Measurements from ENCODE around the gene ADISSP. TPM values are rescaled to one million over a fixed set of nuclear protein-coding genes. Genes with fewer than 3 reads are reported as not detected.

Gene ADISSP
- polyA plus RNA-seq, 12 donors: 10.7 to 23.2 (median 18.9) TPM; not detected in 1

DNA sequence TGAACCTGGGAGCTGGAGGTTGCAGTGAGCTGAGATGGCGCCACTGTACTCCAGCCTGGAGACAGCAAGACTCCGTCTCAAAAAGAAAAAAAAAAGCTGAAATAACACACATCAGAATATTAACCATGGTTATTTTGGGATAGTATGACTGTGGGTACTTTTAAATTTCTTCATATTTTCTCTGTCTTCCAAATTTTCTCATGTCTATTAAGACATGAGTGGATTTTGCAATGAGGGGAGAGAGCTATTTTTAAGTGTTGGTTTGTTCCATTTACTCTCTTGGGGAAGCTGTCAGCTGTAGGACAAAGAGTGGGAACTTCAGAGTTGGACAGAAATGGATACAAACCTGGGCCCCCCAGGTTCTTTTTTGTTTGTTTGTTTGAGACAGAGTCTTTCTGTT is 10.3 kb downstream of the ADISSP start:
- DNase-seq: no peak

DNA sequence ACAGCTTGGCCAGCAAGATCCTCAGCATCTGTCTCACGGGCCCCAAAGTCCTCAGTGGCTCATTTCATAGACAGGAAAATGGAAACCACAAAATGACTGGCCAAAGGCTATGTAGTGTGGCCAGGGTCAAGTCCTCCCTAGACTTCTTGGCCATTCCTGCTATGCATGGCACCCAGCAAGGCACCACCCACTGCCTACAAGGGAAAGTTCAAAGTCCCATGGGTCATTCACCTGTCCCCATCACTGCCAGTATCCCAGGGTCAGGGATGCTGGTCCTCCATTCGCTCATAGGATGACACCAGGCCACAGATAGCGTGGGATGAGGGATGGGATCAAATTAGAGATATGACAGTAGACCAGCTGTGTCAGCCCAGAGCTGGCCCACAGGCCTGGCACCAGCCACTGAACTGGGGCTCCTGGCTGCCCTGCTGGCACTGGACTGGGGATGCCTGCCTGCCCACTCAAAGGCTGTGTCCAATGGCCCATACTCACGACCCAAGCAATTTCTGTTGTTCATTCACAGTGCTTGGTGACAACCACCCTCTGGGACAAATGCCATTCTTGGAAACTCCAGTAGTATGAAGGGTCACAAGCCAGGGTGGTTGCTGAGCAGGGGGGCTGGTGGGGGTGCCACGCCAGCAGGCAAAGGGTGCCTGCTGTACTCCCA is 11.6 kb downstream of the ADISSP start:
- no peak for DNase-seq

DNA sequence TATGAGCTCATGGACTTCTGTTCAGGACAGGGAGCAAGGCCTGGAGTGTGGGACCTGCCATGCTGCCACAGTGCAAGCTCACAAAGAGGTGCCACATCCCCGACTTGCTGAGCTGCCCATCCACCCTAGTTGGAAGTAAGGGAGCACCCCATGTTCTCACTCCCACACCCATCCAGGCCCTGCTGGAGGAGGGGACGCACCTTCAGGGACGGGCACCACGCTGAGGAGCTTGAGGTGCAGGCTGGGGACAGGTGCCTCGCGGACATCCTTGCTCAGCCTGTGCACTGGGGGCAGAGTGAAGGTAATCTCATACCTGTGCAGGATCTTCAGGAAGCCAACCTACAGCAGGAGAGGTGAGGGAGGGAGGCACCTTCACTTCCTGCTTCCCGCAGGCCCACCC is 12.3 kb downstream of the ADISSP start:
- DNase-seq: no peak

DNA sequence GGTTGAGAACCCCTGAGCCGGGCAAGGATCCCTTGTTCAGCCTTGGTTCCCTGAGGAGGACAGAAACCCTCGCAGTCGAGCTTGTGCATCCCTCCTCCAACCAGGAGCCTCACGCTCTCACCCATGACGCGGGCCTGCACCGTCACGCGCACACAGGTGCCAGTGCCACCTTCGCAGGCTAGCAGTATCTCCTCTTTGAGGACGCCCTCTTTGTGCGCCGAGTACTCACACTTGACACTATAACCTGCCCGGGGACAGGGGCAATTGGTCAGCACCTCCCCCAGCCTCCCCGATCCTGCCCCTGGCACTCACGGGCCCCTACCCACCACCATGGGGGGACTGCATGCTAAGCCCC is 13.3 kb downstream of the ADISSP start:
- no peak for DNase-seq

DNA sequence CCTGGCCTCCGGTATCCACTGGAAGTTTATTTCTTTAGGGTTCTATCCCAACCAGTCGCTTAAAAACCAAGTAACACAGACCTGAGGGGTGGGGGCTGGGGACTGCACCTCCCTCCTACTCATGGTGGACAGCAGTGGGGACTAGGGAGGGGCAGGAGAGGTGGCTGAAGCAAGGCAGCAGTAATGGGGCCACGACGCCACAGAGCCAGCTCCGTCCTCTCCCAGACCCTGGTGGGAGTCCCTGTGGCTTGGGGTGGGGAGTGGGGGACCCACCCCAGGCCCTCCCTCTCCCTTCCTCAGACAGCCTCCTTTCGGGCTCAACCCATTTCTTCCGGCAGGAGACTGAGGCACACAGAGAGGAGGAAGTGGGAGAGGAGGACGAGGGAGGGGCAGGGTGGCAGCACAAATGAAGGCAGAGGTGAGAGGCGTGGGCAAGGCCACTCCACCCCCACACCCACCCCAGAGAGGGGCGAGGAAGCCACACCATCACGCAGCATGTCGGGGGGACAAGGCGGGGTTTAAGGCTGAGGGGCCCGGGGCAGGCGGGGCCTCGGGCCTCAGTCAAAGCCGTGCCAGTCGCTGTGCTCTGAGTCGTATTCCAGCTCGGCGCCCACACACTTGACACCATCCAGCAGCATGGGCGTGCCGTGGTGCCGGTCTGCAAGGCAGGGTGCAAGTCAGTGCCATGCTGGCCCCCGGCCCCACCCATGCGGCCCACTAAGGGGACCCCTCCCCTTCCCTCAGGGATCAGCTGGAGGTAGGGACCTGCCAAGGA is 13.9 kb downstream of the ADISSP start:
- no peak for DNase-seq

DNA sequence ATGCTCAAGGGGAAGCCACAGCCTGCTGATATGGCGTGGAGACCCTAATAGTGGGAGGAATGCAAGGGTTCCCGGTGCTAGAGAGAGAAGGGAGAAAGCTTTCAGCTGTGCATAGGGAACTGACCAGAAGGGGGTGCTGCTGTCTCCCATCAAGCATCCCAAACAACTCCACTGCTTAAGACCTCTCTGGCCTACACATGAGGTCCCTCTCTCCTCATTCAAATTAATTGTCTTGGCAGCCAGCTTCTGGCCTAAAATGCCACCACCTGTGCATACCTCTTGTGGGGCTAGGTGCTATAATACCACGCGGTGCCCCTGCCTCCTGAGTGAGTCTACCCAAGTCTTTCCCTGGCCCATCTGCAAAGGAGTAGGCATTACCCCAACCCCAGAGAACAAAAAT is 14.5 kb downstream of the ADISSP start:
- DNase-seq: peak; percentile 78

DNA sequence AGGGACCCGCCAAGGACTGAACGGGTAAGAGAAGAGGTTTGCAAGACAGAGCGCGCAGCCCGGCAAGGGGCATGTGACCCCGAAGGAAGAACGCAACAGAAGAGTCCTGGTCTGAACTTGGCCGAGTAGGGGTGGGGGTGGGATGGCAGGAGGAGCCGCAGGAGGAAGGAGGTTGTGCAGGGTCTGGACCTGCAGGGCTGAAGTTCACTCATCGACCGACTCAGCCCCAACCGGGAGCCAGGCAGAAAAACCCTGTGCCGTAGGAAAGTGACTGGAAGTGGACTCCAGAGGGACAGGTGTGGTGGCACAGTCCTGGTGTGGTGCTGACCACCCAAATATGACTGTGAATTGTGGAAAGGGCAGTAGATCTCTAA is 15.2 kb downstream of the ADISSP start:
- DNase-seq: no peak

DNA sequence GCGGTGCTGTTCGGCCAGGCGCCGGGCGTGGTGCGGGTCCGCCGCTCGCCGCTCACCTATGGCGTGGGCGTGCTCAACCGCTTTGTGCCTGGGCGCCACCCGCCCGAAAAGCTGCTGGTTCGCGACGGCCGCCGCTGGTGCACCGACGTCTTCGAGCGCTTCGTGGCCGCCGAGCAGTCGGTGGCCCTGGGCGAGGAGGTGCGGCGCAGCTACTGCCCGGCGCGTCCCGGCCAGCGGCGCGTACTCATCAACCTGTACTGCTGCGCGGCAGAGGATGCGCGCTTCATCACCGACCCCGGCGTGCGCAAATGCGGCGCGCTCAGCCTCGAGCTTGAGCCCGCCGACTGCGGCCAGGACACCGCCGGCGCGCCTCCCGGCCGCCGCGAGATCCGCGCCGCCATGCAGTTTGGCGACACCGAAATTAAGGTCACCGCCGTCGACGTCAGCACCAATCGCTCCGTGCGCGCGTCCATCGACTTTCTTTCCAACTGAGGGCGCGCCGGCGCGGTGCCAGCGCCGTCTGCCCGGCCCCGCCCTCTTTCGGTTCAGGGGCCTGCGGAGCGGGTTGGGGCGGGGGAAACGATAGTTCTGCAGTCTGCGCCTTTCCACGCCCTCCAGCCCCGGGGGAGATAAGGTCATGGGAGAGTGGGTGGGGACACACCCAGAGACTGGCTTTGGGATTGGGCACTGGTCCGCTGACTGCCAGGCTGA is 15.7 kb downstream of the ADISSP start:
- no peak for DNase-seq

DNA sequence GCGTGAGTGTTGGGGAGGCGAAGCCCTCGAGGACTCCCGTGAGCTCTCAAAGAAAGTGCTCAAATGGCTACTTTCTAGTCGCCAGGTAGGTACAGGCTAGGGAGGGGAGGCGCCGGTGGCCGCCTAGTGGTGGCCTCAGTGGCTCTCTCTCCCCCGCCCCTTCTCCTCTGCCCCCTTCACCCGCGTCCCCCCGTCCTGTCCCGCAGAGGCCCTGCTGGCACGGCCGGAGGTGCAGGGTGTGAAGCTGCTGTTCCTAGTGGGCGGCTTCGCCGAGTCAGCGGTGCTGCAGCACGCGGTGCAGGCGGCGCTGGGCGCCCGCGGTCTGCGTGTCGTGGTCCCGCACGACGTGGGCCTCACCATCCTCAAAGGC is 16.3 kb downstream of the ADISSP start:
- no peak for DNase-seq

DNA sequence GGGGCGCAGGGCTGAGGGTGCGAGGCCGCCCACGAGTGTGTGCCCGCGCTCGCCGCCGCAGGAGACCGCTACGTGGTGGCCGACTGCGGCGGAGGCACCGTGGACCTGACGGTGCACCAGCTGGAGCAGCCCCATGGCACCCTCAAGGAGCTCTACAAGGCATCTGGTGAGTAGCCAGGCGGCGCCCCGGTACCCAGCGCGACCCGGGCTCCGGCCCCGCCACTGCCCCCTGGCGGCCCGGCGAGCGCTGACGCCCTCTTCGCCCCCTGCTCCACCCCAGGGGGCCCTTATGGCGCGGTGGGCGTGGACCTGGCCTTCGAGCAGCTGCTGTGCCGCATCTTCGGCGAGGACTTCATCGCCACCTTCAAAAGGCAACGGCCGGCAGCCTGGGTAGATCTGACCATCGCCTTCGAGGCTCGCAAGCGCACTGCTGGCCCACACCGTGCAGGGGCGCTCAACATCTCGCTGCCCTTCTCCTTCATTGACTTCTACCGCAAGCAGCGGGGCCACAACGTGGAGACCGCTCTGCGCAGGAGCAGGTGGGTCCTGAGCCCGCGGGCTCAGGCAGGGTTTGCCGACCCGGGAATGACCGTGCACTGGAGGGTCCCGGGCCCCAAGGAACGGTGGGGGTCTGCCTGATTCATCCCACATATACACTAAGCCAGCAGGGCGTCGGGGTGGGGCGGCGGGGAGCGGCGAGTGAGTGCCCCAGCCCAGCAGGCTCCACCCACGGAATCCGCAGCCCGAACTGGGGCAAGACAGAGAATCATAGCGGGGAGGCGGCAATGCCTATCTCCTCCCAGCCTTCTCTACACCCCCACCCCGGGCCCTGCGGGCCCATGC is 17.6 kb downstream of the ADISSP start:
- DNase-seq: no peak

DNA sequence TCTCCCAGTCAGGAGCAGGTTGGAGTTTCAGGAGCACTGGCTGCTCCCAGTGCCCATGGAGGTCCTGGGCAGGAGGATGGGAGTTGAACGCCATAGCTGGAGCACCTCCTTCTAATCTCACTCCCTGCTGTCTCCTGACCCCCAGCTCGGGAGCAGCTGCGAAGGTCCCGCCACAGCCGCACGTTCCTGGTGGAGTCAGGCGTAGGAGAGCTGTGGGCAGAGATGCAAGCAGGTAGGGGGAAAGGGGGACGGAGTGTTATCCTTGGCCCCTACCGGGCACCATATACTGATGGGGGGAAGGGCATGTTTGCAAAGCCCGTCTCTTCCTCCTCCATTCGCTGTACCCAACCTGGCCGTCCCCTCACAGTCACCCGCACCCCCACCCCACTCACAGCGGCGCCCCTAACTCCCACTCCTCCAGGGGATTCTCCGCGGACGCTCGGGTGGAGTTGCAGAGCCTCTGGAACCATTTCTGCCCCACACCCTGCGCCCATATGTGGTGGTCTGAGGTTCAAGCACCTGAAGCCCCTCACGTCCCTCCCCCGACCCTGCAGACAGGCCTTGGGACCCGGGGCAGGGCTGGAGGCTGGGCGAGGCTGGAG is 18.4 kb downstream of the ADISSP start:
- DNase-seq: no peak

DNA sequence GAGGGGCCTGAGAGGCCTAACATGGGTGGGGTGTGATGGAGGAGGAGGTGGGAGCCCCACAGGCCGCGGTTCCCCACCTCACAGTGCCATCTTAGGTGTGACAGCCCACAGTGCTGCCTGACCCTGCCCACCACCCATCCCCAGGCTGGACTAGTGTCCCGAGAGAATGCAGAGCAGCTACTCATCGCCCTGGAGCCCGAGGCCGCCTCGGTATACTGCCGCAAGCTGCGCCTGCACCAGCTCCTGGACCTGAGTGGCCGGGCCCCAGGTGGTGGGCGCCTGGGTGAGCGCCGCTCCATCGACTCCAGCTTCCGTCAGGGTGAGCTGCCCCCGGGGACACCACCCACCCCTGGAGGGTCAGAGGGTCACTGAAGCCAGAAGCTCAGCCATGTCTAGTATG is 19.5 kb downstream of the ADISSP start:
- DNase-seq: no peak

DNA sequence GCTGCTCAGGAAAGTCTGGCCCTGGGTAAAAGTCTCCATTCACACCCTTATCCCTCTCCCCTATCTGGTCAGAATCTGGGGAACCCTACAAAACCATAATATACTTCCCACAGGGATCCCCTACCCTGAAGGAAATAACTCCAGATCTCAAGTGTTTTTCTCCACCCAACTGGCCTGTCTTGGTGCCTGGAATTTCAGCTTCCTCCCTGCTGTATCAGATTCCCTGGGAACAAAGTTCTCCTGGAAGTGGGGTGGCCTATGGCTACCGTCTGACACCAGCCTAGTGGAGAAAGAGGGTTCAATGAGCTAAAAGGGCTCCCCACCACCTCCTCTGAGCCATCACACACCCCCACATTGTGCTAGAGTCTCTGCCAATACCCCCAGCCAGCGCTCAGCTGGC is 20.1 kb downstream of the ADISSP start:
- DNase-seq: no peak

DNA sequence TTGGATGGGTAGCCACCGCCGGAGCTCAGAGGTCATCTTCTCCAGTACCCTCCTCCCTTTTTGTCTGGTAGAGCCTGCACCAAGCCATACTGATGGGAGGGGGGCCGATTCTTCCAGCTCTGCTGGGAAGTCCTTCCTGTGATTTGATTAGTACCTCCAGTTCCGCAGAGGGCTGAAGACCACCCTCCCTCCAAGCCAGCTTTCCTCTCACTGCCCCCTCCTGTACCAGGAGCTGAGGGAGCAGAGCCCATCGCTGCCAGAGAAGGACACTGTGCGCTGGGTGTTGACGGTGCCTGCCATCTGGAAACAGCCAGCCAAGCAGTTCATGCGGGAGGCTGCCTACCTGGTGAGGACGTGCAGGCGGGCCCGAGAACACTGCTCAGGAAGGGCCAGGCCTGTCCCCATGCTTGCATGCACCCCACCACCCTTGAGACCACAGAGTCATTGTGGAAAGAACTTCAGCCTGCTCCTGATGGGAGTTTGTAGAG is 21.8 kb downstream of the ADISSP start:
- no peak for DNase-seq

DNA sequence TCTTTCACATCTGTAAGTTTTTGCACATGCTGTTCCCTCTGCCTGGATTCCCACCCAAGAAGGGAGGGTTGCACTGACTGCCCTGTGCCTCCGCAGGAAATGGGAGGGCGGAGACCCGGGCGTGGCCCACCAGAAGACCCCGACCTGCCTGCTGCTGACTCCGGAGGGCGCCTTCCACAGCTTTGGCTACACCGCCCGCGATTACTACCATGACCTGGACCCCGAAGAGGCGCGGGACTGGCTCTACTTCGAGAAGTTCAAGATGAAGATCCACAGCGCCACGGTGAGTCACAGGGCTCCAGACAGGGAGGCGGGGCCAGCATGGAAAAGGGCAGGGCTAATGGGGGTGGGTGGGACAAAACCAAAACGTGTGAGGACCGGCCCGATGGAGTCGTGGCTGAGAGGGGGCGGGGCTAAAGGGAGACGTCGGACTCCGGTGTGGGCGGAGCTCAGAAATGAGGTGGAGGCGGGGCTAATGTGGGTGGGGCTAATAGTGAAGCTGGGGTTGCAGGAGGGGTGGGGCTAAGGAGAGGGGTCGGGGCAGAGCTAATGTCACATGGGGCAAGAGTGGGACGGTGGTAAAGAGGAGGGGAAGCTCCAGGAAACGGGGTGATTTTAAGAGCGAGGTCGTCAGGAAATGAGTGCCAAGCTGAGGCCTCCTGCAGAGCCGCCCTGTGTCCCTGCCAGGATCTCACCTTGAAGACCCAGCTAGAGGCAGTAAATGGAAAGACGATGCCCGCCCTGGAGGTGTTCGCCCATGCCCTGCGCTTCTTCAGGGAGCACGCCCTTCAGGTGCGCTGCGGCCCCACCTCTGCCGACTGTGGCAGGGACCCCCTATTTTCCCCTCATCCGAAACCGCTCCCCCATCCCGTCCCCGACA is 22.5 kb downstream of the ADISSP start:
- DNase-seq: no peak

DNA sequence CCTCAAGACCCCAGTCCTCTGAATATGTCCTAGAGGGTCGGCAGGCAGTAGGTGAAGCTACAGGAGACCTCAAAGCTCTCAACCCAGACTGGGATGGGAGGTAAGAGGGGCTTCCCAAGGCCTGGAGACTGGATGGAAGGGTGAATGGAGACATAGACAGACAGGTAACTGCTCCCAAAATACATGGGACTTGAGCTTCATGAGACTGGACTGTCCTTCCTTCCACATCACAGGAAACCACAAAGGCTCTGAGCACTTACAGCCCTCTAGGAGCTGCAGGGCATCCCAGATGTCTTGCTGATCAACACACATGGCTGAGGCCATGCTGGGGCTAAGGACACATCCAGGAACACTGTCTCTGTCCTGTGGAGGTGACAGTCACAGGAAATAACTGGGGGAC is 23.5 kb downstream of the ADISSP start:
- no peak for DNase-seq

DNA sequence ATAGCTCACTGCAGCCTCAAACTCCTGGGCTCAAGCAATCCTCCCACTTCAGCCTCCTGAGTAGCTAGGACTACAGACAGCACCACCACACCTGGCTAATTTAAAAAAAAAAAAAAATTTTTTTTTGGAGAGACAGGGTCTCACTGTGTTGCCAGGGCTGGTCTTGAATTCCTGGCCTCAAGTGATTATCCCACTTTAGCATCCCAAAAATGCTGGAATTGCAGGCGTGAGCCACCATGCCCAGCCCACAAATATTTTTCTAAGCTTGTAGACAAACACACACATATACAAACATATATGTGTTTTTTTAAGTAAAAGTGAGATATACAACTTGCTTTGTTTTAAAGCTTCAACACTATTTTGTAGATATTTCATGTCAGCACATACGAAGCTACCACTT is 24.3 kb downstream of the ADISSP start:
- no peak for DNase-seq

DNA sequence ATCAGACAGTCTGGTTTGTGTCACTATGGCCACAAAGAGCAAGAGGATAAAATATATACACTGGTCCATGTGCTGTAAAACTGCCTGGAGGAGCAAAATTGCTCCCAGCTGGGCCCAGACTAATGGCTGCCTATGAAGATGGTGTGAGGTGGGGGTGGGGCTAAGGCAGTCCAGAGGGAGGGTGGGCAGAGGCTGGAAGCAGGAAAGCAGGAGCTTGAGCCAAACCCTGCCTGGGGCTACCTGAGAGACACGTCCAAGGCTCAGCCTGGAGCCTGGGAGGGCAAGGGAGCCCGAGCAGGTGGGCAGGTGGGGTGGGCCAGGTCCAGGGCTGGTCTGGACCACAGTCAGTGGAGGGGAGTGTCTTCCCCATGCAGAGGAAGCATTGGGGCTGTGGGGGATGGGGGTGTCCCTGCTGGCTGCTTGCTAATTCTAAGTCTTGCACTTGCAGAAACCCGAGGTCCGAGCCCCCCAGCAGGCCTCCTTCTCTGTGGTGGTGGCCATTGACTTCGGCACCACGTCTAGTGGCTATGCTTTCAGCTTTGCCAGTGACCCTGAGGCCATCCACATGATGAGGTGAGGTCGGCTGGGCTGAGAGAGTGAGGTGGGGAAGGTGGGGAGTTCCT is 25.6 kb downstream of the ADISSP start:
- DNase-seq: no peak

DNA sequence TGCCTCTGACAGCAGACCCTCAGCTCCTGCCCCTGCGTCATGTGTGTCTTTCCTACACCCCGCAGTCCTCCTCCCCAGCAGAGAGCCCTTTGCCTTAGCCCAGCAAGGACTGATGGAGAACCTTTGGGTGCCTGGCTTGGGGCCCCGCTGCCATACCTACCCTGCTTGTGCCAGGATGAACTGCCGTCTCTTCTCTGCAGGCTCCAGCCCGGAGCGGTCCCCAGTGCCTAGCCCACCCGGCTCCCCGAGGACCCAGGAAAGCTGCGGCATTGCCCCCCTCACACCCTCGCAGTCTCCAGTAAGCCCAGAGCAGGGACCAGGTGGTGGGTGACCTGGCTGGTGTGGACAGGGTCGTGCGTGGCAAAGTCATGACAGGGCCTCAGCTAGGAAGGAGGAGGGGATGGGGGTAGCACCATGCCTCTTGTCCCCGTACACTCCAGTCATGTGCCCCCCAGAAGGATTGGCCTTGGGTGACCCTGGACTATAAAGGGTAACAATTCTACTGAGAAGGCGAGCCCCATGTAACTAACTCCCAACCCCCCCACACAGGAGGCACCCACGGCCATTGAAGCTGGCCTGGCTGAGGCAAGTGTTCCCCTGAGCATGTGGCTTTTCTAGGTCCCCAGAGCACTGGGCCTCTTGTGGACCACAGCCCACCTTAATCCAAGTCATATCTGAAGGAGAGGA is 26.8 kb downstream of the ADISSP start:
- no peak for DNase-seq

All from muscle of arm (tissue), 12 donors.